KG1 (cell line): ENCODE data around the gene SAMD13.
A peak's percentile ranks its signal among the peaks of the same experiment; 100 is the strongest.

ENCODE experiments used
- DNase-seq: peaks from one replicate; lab custom pipeline; 2025; lab: John Stamatoyannopoulos, UW

The SAMD13 gene, protein sequence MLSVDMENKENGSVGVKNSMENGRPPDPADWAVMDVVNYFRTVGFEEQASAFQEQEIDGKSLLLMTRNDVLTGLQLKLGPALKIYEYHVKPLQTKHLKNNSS

DNA sequence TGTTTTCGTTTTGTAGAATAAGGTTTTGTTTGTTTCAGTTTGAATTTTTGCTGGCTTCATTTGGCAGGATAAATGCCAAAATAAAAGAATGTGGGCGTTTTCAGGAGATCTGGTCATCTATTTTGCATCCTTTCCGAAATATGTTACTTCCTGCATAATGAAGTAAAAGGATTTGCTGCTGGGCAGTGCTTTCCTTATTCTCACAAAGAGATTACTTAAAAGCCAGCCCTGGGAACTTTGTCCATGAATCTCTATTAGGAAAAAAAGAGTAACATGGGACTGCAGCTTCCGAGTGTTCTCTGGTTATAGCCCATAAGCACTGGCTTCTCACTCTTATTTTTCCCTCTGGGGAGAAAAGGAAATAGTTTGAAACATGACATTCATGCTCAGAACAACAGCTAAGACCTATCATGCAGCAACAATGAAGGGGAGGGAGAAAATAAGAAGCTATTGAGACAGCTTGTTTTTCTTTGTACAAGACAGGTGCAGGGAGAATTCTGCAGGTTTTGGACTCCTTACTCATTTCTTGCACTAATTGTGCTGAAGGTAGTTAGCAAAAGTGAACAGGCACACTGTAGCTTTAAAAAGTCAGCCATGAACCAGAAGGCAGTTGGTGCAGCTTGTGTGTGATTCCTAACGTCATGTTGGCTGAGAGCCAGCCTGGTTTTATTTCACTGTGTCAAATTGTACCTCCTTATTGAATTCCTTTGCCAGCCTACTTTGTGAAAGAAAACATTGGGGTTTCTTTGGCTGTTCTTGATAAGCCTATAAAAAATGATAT, at the start of gene SAMD13:
SAMD13 (plus strand) TSS at position 705 of the 781 bp plus-strand sequence. CDS start 1,527 bp downstream, outside the sequence.
- DNase-seq = peak; percentile 62

GRCh38 chr1:84253036-84253435, 48.5 kb upstream of the SAMD13 start:
- DNase-seq = no peak

DNA sequence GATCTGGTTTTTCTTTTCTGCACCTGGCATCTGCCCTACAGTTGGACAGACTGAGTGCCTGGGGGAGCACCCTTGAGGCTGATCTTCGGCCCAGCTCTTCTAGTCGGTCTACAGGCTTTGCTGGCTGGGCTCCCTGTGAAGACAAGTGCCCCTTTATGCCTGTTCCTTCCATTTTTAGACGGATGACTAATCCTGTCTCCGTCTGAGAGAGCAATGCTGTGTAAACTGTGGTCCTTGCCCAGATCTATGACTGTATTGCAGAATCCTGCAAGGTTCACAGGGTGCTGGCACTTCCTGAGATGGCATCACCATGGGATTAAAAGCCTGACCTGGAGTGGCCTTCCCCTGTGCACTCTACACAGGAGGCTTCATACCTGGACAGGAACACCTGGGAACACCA, 47.6 kb upstream of the SAMD13 start:
- no peak for DNase-seq

GRCh38 chr1:84254703-84255238, 46.7 kb upstream of the SAMD13 start:
- no peak for DNase-seq

GRCh38 chr1:84255582-84255981, 45.9 kb upstream of the SAMD13 start:
- no peak for DNase-seq

DNA sequence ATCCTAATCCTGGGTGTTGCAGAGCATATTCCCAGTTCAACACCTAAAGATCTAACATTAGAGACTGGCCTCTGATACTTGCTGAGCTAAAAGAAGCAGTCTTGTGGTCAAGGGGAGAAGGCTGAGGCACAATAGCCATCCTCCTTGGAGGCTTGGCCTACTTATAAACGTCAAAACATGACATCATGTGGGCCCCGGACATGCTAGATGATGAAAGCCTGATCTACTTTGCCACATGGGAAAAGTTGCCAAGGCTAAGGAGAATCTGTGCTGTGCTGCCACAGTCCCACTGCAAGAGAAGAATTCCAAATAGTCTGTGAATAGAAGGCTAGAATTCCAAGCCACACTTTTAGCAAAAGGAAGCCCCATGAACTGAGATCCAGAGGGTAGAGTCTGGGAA, 43.9 kb upstream of the SAMD13 start:
- no peak for DNase-seq

GRCh38 chr1:84259376-84259775, 42.1 kb upstream of the SAMD13 start:
- no peak for DNase-seq

- no peak for DNase-seq
Measured at GRCh38 chr1:84259989-84260388, 41.5 kb upstream of the SAMD13 start.

DNA sequence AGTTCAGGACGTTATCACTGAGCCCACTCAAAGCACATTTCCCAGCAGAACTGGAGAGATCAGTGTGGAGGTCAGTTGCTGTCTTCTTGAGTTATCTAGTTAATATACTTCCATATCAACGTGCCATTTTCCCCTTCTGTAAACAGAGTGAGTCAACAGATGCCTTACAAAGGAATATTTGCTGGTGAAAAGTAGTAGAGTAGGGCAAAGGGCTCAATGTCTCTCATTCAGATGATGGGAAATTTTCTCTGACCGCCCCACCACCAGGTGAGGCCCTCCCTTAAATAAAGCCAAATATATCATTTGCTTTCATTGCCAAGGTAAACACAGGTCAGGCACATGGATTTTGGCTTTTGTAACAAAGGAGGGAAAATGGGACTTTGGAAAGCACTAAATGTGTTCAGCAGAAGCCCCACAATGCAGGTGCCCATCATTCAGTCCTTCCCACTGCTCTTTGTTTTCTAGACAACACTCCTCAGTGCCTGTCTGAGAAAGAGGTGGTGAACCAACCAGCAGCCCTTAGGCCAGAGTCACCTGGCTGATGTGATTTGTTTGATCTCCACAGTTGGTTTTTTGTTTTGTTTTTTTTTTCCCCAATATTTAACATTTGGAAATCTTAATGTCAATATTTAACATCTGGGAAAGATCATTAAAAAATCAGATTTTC, 40.5 kb upstream of the SAMD13 start:
- DNase-seq = no peak

DNA sequence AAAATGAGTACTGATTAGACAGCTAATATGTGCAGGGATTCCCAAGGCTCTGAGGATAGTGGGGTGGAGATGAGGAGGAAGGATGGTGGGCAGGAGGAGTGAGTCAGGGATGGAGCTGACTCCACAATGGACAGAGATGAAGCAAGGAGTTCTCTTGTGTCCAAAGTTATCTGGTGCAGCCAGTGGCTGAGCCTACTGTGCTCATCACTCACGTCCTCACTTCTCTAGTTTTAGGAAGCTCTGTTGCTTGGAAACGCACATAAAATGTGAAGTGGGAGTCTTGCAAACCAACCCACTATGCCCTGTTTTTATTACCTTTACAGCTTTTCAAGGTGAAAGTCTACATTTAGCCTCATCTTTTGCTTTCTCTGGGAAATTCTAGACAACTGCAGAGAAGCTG, 36.5 kb upstream of the SAMD13 start:
- no peak for DNase-seq

- DNase-seq = no peak
Measured at GRCh38 chr1:84265867-84266266, 35.6 kb upstream of the SAMD13 start.

DNA sequence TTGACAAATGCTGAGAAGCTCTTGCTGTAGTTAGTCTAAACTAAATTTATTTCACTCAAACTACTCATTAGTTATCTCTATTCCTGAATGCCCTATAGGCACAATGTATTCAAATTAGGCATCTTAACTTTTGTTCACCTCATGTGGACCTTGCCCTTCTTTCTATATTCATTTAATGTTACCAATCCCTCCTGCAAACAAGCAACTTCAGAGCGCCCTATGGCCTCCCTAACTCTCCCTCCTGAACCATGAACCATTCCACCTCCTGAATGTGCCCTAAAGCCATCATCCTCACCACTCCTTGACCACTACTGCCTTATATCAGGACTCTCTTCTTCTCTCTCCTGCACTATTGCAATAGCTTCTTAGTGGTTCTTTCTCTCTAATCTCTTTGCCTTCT, 34.8 kb upstream of the SAMD13 start:
- no peak for DNase-seq

- DNase-seq = no peak
Measured at GRCh38 chr1:84267476-84267875, 34.0 kb upstream of the SAMD13 start.

- DNase-seq = no peak
Measured at GRCh38 chr1:84268346-84268745, 33.2 kb upstream of the SAMD13 start.

- no peak for DNase-seq
Measured at GRCh38 chr1:84269306-84269705, 32.2 kb upstream of the SAMD13 start.

DNA sequence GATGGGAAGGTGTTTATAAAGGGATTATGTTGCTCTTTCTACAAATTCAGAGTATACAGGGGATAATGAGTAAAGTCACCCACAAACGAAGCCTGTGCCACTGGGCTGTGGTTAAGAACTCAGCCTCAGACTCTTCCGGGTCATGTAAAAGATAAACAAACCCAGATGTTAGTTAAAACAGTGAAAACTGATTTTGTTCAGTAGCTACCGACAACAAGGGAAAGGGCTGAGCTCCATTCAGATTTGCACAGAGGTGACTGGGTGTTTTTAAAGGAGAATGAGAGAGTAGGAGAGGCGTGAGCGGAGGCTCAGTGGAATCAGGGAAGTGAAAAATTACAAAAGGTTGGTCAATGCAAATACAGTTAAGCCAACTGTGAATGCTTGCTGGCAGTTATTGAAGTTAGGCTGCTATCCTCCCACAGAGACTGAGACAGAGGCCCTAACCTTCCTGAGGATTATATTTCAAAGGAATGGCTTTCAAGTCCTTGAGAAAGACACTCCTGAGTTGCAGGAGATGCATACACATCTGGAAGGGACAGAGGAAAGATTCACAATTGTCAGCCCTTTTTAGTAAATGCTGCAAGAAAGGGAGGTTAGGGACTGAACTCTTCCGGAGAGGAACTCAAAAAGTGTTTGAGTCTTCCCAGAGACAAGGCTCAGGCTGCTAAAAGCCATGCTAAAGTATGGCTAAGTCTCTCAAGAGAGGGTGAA, 29.9 kb upstream of the SAMD13 start:
- no peak for DNase-seq

DNA sequence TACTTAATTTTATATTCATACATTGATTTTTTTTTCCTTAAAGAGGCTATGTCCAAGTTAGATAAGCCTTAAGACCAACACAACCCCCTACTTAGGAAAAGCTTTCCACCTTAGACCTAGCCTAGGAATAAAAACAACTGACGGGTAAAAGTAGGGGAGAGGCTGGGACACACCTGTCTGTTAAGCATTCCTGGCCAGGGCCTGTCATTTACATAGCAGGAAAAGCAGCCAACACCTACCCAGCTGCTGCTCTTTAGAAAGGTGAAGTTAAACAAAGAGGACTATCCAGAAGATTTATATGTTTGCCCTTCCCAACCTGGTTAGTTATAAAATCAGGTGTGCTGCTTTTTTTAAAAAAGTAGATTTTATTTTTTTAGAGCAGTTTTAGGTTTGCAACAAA, 29.1 kb upstream of the SAMD13 start:
- no peak for DNase-seq

DNA sequence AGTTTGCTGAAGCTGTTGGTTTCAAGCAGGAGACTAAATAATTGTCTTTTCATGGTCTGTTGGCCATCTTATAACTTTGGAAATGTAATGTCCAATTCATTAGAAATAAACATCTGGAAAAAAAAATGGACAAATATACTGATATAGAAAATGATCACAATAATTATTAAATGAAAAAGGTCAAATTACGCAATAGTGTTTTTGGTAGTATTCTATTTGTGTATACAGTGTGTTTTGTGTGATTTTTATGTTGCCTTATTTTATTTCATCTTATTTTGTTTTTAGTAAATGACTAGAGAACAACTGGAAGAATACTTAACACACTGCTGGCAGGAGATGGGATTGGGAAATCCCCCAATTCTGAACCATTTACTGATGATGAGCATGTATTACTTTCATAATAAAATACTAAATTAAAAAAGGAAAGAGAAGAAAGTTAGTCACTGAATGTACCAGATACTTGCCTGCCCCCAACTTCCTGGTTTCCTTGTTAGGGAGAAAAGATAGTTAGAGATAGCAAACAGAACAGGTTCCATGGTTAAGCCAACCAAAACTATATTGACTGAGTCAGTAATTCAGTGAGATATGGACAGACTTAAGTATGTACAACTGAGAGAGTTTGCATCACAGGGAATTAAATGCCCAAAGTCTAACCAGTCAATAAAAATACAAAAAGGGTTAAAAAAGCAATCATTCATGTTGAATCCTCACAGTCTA, 24.0 kb upstream of the SAMD13 start:
- DNase-seq = no peak

DNA sequence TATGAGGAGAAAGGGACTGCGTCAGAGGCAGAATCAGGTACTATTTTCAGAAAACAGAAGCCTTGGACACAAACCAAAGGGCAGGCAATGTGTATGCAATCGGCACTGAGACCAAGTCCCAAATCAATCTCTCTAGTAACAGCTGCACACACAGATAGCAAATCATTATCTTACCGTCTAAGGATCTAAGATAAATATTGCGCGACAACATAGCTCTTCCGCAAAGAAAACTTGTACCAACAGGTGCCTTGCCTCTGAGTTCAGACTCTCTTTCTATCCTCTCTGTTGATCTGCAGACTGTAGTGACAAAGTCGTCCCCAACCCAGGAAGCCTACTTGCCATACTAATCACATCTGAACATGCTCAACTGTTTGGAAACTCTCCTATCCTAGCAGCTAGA, 22.6 kb upstream of the SAMD13 start:
- DNase-seq = no peak

- DNase-seq = no peak
Measured at GRCh38 chr1:84280912-84281311, 20.6 kb upstream of the SAMD13 start.

GRCh38 chr1:84282780-84283333, 18.7 kb upstream of the SAMD13 start:
- DNase-seq = no peak

DNA sequence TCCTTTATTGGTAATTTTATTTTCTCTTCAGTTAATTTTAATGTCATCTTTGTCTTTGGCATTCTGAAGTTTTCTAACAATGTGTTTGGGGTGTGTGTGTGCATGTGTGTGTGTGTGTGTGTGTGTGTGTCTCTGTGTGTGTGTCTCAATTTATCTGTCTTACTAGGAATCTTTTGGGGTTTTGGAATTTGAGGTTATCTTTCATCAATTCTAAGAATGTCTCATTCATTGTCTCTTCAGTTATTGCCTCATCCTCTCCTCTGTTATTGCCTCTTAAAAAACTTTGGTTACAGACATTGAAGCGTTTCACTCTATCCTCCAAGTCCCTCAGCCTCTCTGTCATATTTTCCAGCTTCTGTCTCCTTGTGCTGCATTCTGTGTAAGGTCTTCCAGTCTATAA, 18.1 kb upstream of the SAMD13 start:
- no peak for DNase-seq
